Esophagus muscularis mucosa (tissue), 4 donors: ENCODE data around the gene SLC35A2. TPM values are rescaled to one million over a fixed set of nuclear protein-coding genes. Genes with fewer than 3 reads are reported as not detected.

Experiments
- DNase-seq: peaks from one replicate; pipeline ENCODE4 v3.0.0-alpha.2; 2017; ENCODE audit errors: extremely low spot score
- H3K27ac ChIP-seq, 4 donors: fragments of 200-600 bp; sonication (generic); replicated peaks in 1 of 4; 1 replicate in 3 of 4; 2 replicates in 1 of 4; pipeline ENCODE4 v1.5.1; 2016 to 2019; ENCODE audit warnings: mild to moderate bottlenecking in 1 of 4
- H3K27me3 ChIP-seq, 4 donors: fragments of 200-600 bp; sonication (generic); one replicate each; pipeline versions ENCODE4 v1.5.1 to v1.6.0; 2016 to 2019
- H3K36me3 ChIP-seq, 4 donors: fragments of 200-600 bp; sonication (generic); one replicate each; pipeline ENCODE4 v1.5.1; 2016 to 2019
- H3K4me1 ChIP-seq, 4 donors: fragments of 200-600 bp; sonication (generic); one replicate each; pipeline ENCODE4 v1.5.1; 2016 to 2019
- H3K4me3 ChIP-seq, 4 donors: fragments of 200-600 bp; sonication (generic); 1 replicate in 2 of 4; 2 replicates in 2 of 4; pipeline ENCODE4 v1.5.1; 2016 to 2019; ENCODE audit warnings: mild to moderate bottlenecking in 4 of 4, moderate library complexity in 1 of 4
- H3K9me3 ChIP-seq, 4 donors: fragments of 200-600 bp; sonication (generic); 1 replicate in 3 of 4; 2 replicates in 1 of 4; pipeline ENCODE4 v1.5.1; 2016 to 2019
- CTCF ChIP-seq, 3 experiments: fragments of 200-600 bp in 2 of 3; fragments of 450-650 bp in 1 of 3; sonication (generic) in 2 of 3; IDR thresholded peaks; one replicate each; pipeline ENCODE4 v1.5.1; 2017 to 2019; ENCODE audit warnings: antibody characterized with exemption in 3 of 3, mild to moderate bottlenecking in 2 of 3, moderate library complexity in 1 of 3
- EP300 ChIP-seq: sonication (generic); formaldehyde crosslinking; IDR thresholded peaks from one replicate; pipeline ENCODE4 v1.6.1; 2017; ENCODE audit warnings: antibody characterized with exemption
- POLR2A ChIP-seq: fragments of 450-650 bp; IDR thresholded peaks from one replicate; pipeline ENCODE4 v1.6.1; 2017; ENCODE audit warnings: antibody characterized with exemption, moderate library complexity, mild to moderate bottlenecking, low read depth
- POLR2AphosphoS5 ChIP-seq, 2 donors: sonication (generic); formaldehyde crosslinking; IDR thresholded peaks; one replicate each; pipeline ENCODE4 v1.6.1; 2017; ENCODE audit warnings: antibody characterized with exemption in 2 of 2
- WGBS: methylation state at CpG from one replicate; pipeline ENCODE4 v1.1.5; 2018; 5-methylcytosine and 5-hydroxymethylcytosine counted together
- intact Hi-C: fragments of 100-400 bp; cut with DNase I; formaldehyde crosslinking; loops from one replicate; pipeline ENCODE4 v1.15.1; 2023
- total RNA-seq, 4 donors: library from RNA; depleted of rRNA; stranded (reverse); fragments of >200 nt; gene quantifications; one replicate each; pipeline versions ENCODE4 v1.1.0 to v1.2.1, GENCODE V29; 2016

SLC35A2 gene
- 10 to 100 TPM in 2 of 4 donors, 1 to 10 TPM in 2; 7.3 to 13.4 (median 10.0) TPM for total RNA-seq

GRCh38 chrX:48911412-48912182 is at the start of gene SLC35A2:
Gene SLC35A2, minus strand, starts transcription at chrX:48911646. Its CDS starts 10 bp downstream, at chrX:48911636.
- Histone ChIP-seq H3K9me3 (no peaks in the 10 kb centered on the region), H3K27me3 (no peaks in the 10 kb centered on the region), H3K27ac (peak within 1 kb of the TSS; percentile 78 to 84 (median 80)), H3K36me3 (peaks cover 0 to 29% (median 15%) of the 10 kb centered on the region in 4 donors), H3K4me3 (peak within 1 kb of the TSS; percentile 59 to 80 (median 64)), H3K4me1 (peaks cover 5 to 23% (median 17%) of the 10 kb centered on the region in 4 donors)
- intact Hi-C loops, result no loop called here
- TF ChIP-seq CTCF (IDR thresholded peaks at IDR 0.05) (peak in 1 of 3 experiments; percentile 10), EP300 (no peak), POLR2A (peak; percentile 45), POLR2AphosphoS5 (IDR thresholded peaks at IDR 0.05) (peak; percentile 84 to 91)
- DNase-seq, result no peak
- WGBS, result 41% methylated on average over 40 of the region's 60 CpGs

GRCh38 chrX:48960291-48960690 is 48.8 kb upstream of the SLC35A2 start:
- Histone ChIP-seq H3K27me3 (no peaks in the 10 kb centered on the region), H3K27ac (peak overlapping the region in 3 of 4 donors; percentile 34 to 92 (median 90)), H3K4me3 (no peak overlapping the region), H3K36me3 (peaks cover 0 to 7% (median 3%) of the 10 kb centered on the region in 4 donors), H3K9me3 (no peaks in the 10 kb centered on the region), H3K4me1 (peaks cover 13 to 27% (median 20%) of the 10 kb centered on the region in 4 donors)
- no peak for DNase-seq
- WGBS, result 82% methylated on average over 2 of the region's 2 CpGs
- intact Hi-C loops, result no loop called here
- TF ChIP-seq CTCF (IDR thresholded peaks at IDR 0.05) (no peak), POLR2A (no peak), POLR2AphosphoS5 (IDR thresholded peaks at IDR 0.05) (no peak), EP300 (no peak)

- peaks cover 14 to 43% (median 35%) of the 10 kb centered on the region in 4 donors for H3K4me1 ChIP-seq
- no peaks in the 10 kb centered on the region for H3K9me3 ChIP-seq
- H3K36me3 ChIP-seq, result peaks cover 0 to 20% (median 6%) of the 10 kb centered on the region in 4 donors
- intact Hi-C loops, result loop anchor here (10.0 kb wide), 1 partner anchor 1304 kb away; the partner anchor contains the start of genes ELK1 and UXT
- H3K4me3 ChIP-seq, result peak overlapping the region; percentile 63 to 79 (median 72)
- H3K27me3 ChIP-seq, result no peaks in the 10 kb centered on the region
- 53% methylated on average over 21 of the region's 21 CpGs for WGBS
- H3K27ac ChIP-seq, result peak overlapping the region; percentile 86 to 92 (median 90)
- DNase-seq, result peak; percentile 92
- TF ChIP-seq EP300, result no peak
- TF ChIP-seq CTCF (IDR thresholded peaks at IDR 0.05), result no peak
- TF ChIP-seq POLR2A, result no peak
- TF ChIP-seq POLR2AphosphoS5 (IDR thresholded peaks at IDR 0.05), result no peak
These were observed 47.2 kb upstream of the SLC35A2 start for GRCh38 chrX:48958635-48959094.

DNA sequence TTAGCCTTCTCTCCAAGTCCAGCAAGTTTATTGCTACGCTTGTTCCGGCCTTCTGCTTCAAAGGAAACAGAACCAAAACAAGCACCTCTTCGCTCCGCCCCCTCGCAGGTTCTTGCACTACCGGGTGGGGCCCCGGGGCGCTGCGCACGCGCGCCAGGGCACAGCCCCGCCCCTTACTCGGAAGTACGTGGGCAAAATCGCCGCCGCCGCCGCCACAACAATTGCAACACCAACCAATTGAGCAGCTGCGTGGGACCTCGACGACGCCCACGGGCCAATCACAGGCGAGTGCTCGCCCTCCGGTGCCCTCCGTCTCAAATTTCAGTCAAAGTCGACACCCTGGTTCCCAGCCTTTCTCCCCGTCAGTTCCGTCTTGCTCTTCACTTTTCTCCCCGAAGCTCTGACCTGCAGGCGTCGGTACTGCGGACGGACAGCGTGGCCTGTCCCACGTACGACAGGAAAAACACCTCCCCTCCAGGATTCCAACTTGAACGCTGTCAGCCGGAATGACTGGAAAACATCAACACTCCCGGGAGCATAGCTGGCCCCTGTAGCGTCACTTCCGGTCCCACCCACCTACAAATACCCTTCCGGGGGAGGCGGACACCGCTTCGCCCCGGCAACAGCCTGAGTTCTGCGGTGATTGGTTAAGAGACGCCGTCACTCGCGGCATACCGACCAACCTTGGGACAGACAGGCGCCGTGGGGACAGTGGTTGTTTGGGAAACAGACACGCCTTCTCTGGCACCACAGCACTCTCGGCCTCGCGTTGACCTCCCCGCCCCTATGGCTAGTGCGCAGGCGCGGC is 46.6 kb upstream of the SLC35A2 start:
- H3K4me1 ChIP-seq, result peaks cover 14 to 49% (median 42%) of the 10 kb centered on the region in 4 donors
- peak; percentile 98 for DNase-seq
- intact Hi-C loops, result loop anchor here (10.0 kb wide), 1 partner anchor 1303 kb away; the partner anchor contains the start of genes ELK1 and UXT
- H3K27ac ChIP-seq, result peak overlapping the region; percentile 86 to 92 (median 90)
- WGBS, result 53% methylated on average over 56 of the region's 66 CpGs
- H3K9me3 ChIP-seq, result no peaks in the 10 kb centered on the region
- H3K27me3 ChIP-seq, result no peaks in the 10 kb centered on the region
- H3K4me3 ChIP-seq, result peak overlapping the region; percentile 63 to 79 (median 72)
- no peak for TF ChIP-seq CTCF (IDR thresholded peaks at IDR 0.05)
- TF ChIP-seq POLR2A, result peak; percentile 65
- TF ChIP-seq POLR2AphosphoS5 (IDR thresholded peaks at IDR 0.05), result peak; percentile 55 to 90
- TF ChIP-seq EP300, result no peak
- peaks cover 0 to 20% (median 6%) of the 10 kb centered on the region in 4 donors for H3K36me3 ChIP-seq
